Aorta (tissue), 5 donors: ENCODE measurements around the gene CERT1. TPM values are rescaled to one million over a fixed set of nuclear protein-coding genes. Genes with fewer than 3 reads are reported as not detected.
"Not testable (repeated sequence)": the region's sequence is repeated elsewhere in the genome, so short reads cannot be mapped to it uniquely, and the experiment has no call there.

ENCODE experiments used
- ATAC-seq: fragments of 200-7000 bp; cut with Tn5 transposase; one replicate; pipeline ENCODE4 v1.9.1; 2022; ENCODE audit warnings: moderate library complexity; ENCODE audit not compliant: low FRiP score
- DNase-seq, 2 donors: peaks; one replicate each; pipeline ENCODE4 v3.0.0-alpha.2; 2020
- H3K27ac ChIP-seq, 2 donors: one replicate each; pipeline ENCODE4 v1.5.1; 2013; ENCODE audit warnings: low read length in 2 of 2, mild to moderate bottlenecking in 2 of 2, moderate library complexity in 2 of 2, control low read depth in 1 of 2, inconsistent platforms in 1 of 2, low read depth in 1 of 2
- H3K27me3 ChIP-seq, 2 donors: one replicate each; pipeline ENCODE4 v1.6.1; 2013; ENCODE audit warnings: control low read depth in 1 of 2, low read length in 1 of 2, mild to moderate bottlenecking in 1 of 2, moderate library complexity in 1 of 2; ENCODE audit not compliant: insufficient read depth in 2 of 2, control insufficient read depth in 1 of 2
- H3K36me3 ChIP-seq, 2 donors: one replicate each; pipeline ENCODE4 v1.6.1; 2013; ENCODE audit warnings: control low read depth in 1 of 2, low read length in 1 of 2, mild to moderate bottlenecking in 1 of 2; ENCODE audit not compliant: insufficient read depth in 2 of 2, control insufficient read depth in 1 of 2
- H3K4me1 ChIP-seq, 2 donors: one replicate each; pipeline ENCODE4 v1.6.1; 2013; ENCODE audit warnings: low read length in 2 of 2, control low read depth in 1 of 2, mild to moderate bottlenecking in 1 of 2, moderate library complexity in 1 of 2; ENCODE audit not compliant: insufficient read depth in 2 of 2, control insufficient read depth in 1 of 2
- H3K4me3 ChIP-seq, 2 donors: one replicate each; pipeline ENCODE4 v1.5.1; 2013; ENCODE audit warnings: low read length in 2 of 2, control low read depth in 1 of 2, mild to moderate bottlenecking in 1 of 2
- H3K9me3 ChIP-seq: one replicate; pipeline ENCODE4 v1.6.1; 2013; ENCODE audit warnings: mild to moderate bottlenecking, low read length; ENCODE audit not compliant: control insufficient read depth
- WGBS, 2 donors: extraction: QIAGEN DNeasy Blood & Tissue Kit; methylation state at CpG; one replicate each; pipeline ENCODE4 v1.1.7; 2013; 5-methylcytosine and 5-hydroxymethylcytosine counted together
- intact Hi-C, 2 donors: fragments of 100-400 bp; cut with DNase I; formaldehyde crosslinking; loops; one replicate each; pipeline versions ENCODE4 v1.14.2 to v1.15.0; 2022
- long read RNA-seq, 2 donors: library from polyadenylated mRNA; unstranded; transcript quantifications; one replicate each; pipeline ENCODE4 v2.0.0, GENCODE V29; 2020 to 2021
- polyA plus RNA-seq, 2 donors: library from polyadenylated mRNA; stranded (reverse); fragments of 200-250 nt; gene quantifications; one replicate each; pipeline ENCODE4 v1.2.3, GENCODE V29; 2013
- total RNA-seq, 2 donors: library from RNA; stranded (reverse); fragmentation: NEBNext Ultra II Directional; extraction: Animal tissue kit (Norgen Biotek cat#: 25700); gene quantifications; one replicate each; pipeline ENCODE4 v1.2.1, GENCODE V29; 2021
- donor health status: healthy with polysubstance abuse.
- donor health status: Bipolar disorder and iron deficiency.
- donor health status: DM: no; HTN: no; CAD: no.
- donor health status: DM: no; HTN: no; CAD: no.
- donor health status: DM: yes; HTN: yes; CAD: no.

Gene CERT1
- total RNA-seq (10 to 100 TPM; 33.2 to 41.7 TPM), polyA plus RNA-seq (10 to 100 TPM; 14.5 to 16.0 TPM)
- long read RNA-seq, donor 1, transcript COL4A3BP-228 (2 exons, 976 nt): minor isoform, 13 of 68 reads
- long read RNA-seq, donor 1, transcript COL4A3BP-222 (17 exons, 3,154 nt): major isoform, 35 of 68 reads
- long read RNA-seq, donor 1, partial matches to known transcripts: 8 of 68 reads
- long read RNA-seq, donor 1, other reads (novel, unspliced or antisense): 7 of 68 reads
- long read RNA-seq, donor 2, transcript COL4A3BP-222 (17 exons, 3,154 nt): major isoform, 7 of 26 reads
- long read RNA-seq, donor 2, partial matches to known transcripts: 4 of 26 reads
- long read RNA-seq, donor 2, other reads (novel, unspliced or antisense): 11 of 26 reads

- H3K36me3 ChIP-seq: no peaks in the 10 kb centered on the region
- intact Hi-C loops: loop anchor here (2.0 to 10.0 kb wide), 6 partner anchors 46 to 203 kb away; partner anchors contain the start of genes HMGCR (in 2 of the 2) and POC5 (in 1 of the 2)
- peak within 1 kb of the TSS; percentile 29 to 73 for H3K27ac ChIP-seq
- H3K4me1 ChIP-seq: peaks cover 0 to 5% of the 10 kb centered on the region in 2 donors
- ATAC-seq (peak; percentile 98), DNase-seq (peak; percentile 99)
- WGBS, 2 donors: 1% methylated on average over 66 to 71 of the region's 71 CpGs
- no peaks in the 10 kb centered on the region for H3K9me3 ChIP-seq
- peak within 1 kb of the TSS; percentile 67 to 73 for H3K4me3 ChIP-seq
- H3K27me3 ChIP-seq: no peaks in the 10 kb centered on the region
Measured at GRCh38 chr5:75511435-75512382, at the start of gene CERT1, which contains the start of gene POLK. CERT1 (minus strand) TSS chr5:75511629; CDS start chr5:75511207, 422 bp downstream. POLK (plus strand) TSS chr5:75511891.

DNA sequence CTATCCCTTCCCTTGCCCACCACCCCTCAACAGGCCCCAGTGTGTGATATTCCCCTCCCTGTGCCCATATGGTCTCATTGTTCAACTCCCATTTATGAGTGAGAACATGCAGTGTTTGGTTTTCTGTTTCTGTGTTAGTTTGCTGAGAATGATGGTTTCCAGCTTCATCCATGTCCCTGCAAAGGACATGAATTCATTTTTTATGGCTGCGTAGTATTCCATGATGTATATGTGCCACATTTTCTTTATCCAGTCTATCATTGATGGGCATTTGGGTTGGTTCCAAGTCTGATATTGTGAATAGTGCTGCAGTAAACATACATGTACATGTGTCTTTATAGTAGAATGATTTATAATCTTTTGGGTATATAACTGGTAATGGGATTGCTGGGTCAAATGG, 49.2 kb upstream of the CERT1 start:
- H3K27me3 ChIP-seq, H3K4me1 ChIP-seq, H3K4me3 ChIP-seq, ATAC-seq, H3K27ac ChIP-seq, DNase-seq, H3K9me3 ChIP-seq, H3K36me3 ChIP-seq, intact Hi-C loops: not testable (repeated sequence)
- 100% methylated on average over 1 of the region's 1 CpG for WGBS, 2 donors

GRCh38 chr5:75558981-75559632, 47.7 kb upstream of the CERT1 start:
- no peak overlapping the region for H3K4me3 ChIP-seq
- DNase-seq: no peak
- H3K27me3 ChIP-seq: no peaks in the 10 kb centered on the region
- ATAC-seq: peak; percentile 62
- intact Hi-C loops: loop anchor here in 1 of 2 donors (5.0 kb wide), 1 partner anchor 47 kb away; the partner anchor contains the start of genes CERT1 and POLK
- H3K36me3 ChIP-seq: no peaks in the 10 kb centered on the region
- no peak overlapping the region for H3K27ac ChIP-seq
- H3K9me3 ChIP-seq: no peaks in the 10 kb centered on the region
- 6 to 9% methylated on average over 4 of the region's 4 CpGs for WGBS, 2 donors
- H3K4me1 ChIP-seq: no peaks in the 10 kb centered on the region

GRCh38 chr5:75558221-75558620, 46.8 kb upstream of the CERT1 start:
- 98 to 100% methylated on average over 1 of the region's 1 CpG for WGBS, 2 donors
- no peak overlapping the region for H3K4me3 ChIP-seq
- ATAC-seq (no peak), DNase-seq (no peak)
- H3K27ac ChIP-seq: no peak overlapping the region
- peaks cover 0 to 2% of the 10 kb centered on the region in 2 donors for H3K36me3 ChIP-seq
- H3K4me1 ChIP-seq: no peaks in the 10 kb centered on the region
- no peaks in the 10 kb centered on the region for H3K27me3 ChIP-seq
- H3K9me3 ChIP-seq: no peaks in the 10 kb centered on the region
- intact Hi-C loops: loop anchor here in 1 of 2 donors (5.0 kb wide), 1 partner anchor 46 kb away; the partner anchor contains the start of genes CERT1 and POLK

- no peak for ATAC-seq
- 98 to 100% methylated on average over 1 of the region's 1 CpG for WGBS, 2 donors
- no peaks in the 10 kb centered on the region for H3K27me3 ChIP-seq
- H3K4me3 ChIP-seq: no peak overlapping the region
- no peaks in the 10 kb centered on the region for H3K4me1 ChIP-seq
- peaks cover 0 to 2% of the 10 kb centered on the region in 2 donors for H3K36me3 ChIP-seq
- no peaks in the 10 kb centered on the region for H3K9me3 ChIP-seq
- no peak overlapping the region for H3K27ac ChIP-seq
- intact Hi-C loops: no loop called here
- no peak for DNase-seq
Measured at GRCh38 chr5:75553358-75553757, 41.9 kb upstream of the CERT1 start.

DNA sequence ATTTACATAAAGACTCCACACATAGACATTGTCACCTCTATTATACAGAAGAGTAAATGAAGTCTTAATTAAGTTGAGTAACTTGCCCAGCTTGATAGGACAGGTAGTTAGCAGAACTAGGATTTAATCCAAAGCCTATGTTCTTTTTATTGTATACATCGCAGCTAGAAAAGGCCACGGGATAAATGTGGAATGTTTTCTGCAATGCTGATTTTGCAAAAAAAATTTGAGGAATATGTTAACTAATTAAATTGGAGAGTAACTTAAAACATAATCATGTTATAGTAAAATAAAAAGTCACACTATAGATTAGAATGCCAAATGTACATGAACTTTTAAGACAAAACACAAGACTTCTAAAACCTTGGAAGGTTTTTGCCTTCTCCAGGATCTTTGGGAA, 41.3 kb upstream of the CERT1 start:
- H3K4me1 ChIP-seq: no peaks in the 10 kb centered on the region
- no peak overlapping the region for H3K27ac ChIP-seq
- H3K36me3 ChIP-seq: peaks cover 0 to 2% of the 10 kb centered on the region in 2 donors
- intact Hi-C loops: no loop called here
- no peak overlapping the region for H3K4me3 ChIP-seq
- H3K9me3 ChIP-seq: no peaks in the 10 kb centered on the region
- H3K27me3 ChIP-seq: no peaks in the 10 kb centered on the region
- no peak for DNase-seq
- ATAC-seq: no peak
- WGBS, 2 donors: 97 to 99% methylated on average over 2 of the region's 2 CpGs

DNA sequence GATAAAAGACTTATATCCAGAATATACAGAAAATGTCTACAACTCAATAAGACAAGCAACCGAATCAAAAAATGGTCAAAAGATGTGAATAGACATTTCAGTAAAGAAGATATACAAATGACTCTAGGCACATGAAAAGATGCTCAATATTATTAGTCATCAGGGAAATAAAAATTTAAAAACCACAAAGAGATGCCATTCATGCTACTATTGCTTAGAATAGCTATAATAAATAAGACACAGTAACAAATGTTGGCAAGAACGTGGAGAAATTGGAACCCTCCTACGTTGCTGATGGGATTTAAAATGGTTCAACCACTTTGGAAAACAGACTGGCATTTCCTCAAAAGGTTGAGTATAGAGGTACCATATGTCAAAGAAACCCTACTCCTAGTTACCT, 40.0 kb upstream of the CERT1 start:
- intact Hi-C loops: no loop called here
- no peaks in the 10 kb centered on the region for H3K27me3 ChIP-seq
- H3K4me1 ChIP-seq: no peaks in the 10 kb centered on the region
- no peaks in the 10 kb centered on the region for H3K9me3 ChIP-seq
- H3K36me3 ChIP-seq: peaks cover 0 to 2% of the 10 kb centered on the region in 2 donors
- ATAC-seq: no peak
- H3K4me3 ChIP-seq: no peak overlapping the region
- H3K27ac ChIP-seq: no peak overlapping the region
- DNase-seq: no peak
- WGBS, 2 donors: 72 to 80% methylated on average over 3 of the region's 3 CpGs

DNA sequence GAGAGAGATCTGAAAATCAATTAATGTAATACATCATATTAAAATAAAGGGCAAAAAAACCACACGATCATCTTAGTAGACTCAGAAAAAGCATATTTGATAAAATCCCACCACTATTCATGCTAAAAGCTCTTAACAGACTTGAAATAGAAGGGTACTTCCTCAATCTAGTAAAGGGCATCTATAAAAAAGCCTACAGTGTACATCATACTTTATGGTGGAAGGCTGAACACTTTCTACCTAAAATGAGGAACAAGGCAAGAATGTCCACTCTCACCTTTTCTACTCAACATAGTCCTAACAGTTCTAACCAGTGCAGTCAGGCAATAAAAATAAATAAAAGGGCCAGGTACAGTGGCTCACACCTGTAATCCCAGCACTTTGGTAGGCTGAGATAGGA, 39.2 kb upstream of the CERT1 start:
- Histone ChIP-seq H3K27me3 (no peaks in the 10 kb centered on the region), H3K27ac (no peak overlapping the region), H3K4me3 (no peak overlapping the region), H3K36me3 (peaks cover 0 to 2% of the 10 kb centered on the region in 2 donors), H3K4me1 (no peaks in the 10 kb centered on the region), H3K9me3 (no peaks in the 10 kb centered on the region)
- 97 to 99% methylated on average over 1 of the region's 1 CpG for WGBS, 2 donors
- intact Hi-C loops: no loop called here
- no peak for ATAC-seq
- DNase-seq: no peak
